Measurements from ENCODE around the gene GPR156.

GRCh38 chr3:120148187-120148949, 136.7 kb downstream of the GPR156 start:
- TF ChIP-seq CTCF (conservative IDR thresholded peaks at IDR 0.05; ENCODE audit: low read depth, low read length) (no peak), RAD21 (IDR thresholded peaks at IDR 0.05; ENCODE audit: low read length) (no peak), POLR2A (IDR thresholded peaks at IDR 0.05; ENCODE audit: low read depth, low read length) (no peak), RFX5 (IDR thresholded peaks at IDR 0.05; ENCODE audit: low read depth, low read length) (no peak), CEBPB (IDR thresholded peaks at IDR 0.05; ENCODE audit: low read depth, low read length) (no peak), RCOR1 (IDR thresholded peaks at IDR 0.05; ENCODE audit: insufficient replicate concordance, low read length) (no peak), USF2 (IDR thresholded peaks at IDR 0.05; ENCODE audit: low read depth, low read length) (no peak)
